ENCODE results near the gene CPLX4.

CPLX4 gene

GRCh38 chr18:59300676-59301285 is 17.7 kb downstream of the CPLX4 start:
- Histone ChIP-seq H3K27ac (ENCODE audit: low read length) (no peak overlapping the region), H2AFZ (ENCODE audit: low read depth, low read length) (no peak overlapping the region), H3K4me2 (ENCODE audit: insufficient read depth, low read length) (no peak overlapping the region), H3K9ac (ENCODE audit: low read depth, low read length) (no peak overlapping the region), H3K4me3 (ENCODE audit: low read depth in 1 of 2, low read length in 2 of 2) (no peak overlapping the region), H4K20me1 (ENCODE audit: insufficient read depth, low read length) (no peaks in the 10 kb centered on the region), H3K27me3 (ENCODE audit: insufficient read depth, low read length, poor library complexity) (peaks cover 10% of the 10 kb centered on the region), H3K79me2 (ENCODE audit: insufficient read depth, low read length) (no peaks in the 10 kb centered on the region), H3K9me3 (ENCODE audit: insufficient read depth, low read length, severe bottlenecking) (no peaks in the 10 kb centered on the region), H3K4me1 (ENCODE audit: insufficient read depth, low read length) (no peaks in the 10 kb centered on the region), H3K36me3 (ENCODE audit: insufficient read depth, low read length) (no peaks in the 10 kb centered on the region)
- no peak for DNase-seq
- no peak for ATAC-seq (ENCODE audit: insufficient read depth, low read depth)
- TF ChIP-seq CTCF (IDR thresholded peaks at IDR 0.05; ENCODE audit: borderline replicate concordance, extremely low read depth, low read length, poor library complexity, severe bottlenecking) (no peak), EZH2 (IDR thresholded peaks at IDR 0.05; ENCODE audit: borderline replicate concordance, low read depth, low read length, severe bottlenecking) (no peak)

GRCh38 chr18:59298871-59299270 is 19.6 kb downstream of the CPLX4 start:
- TF ChIP-seq CTCF (IDR thresholded peaks at IDR 0.05; ENCODE audit: borderline replicate concordance, extremely low read depth, low read length, poor library complexity, severe bottlenecking) = no peak
- no peak for TF ChIP-seq EZH2 (IDR thresholded peaks at IDR 0.05; ENCODE audit: borderline replicate concordance, low read depth, low read length, severe bottlenecking)
- H3K4me3 ChIP-seq (ENCODE audit: low read depth in 1 of 2, low read length in 2 of 2) = no peak overlapping the region
- no peak overlapping the region for H3K27ac ChIP-seq (ENCODE audit: low read length)
- no peaks in the 10 kb centered on the region for H3K36me3 ChIP-seq (ENCODE audit: insufficient read depth, low read length)
- H2AFZ ChIP-seq (ENCODE audit: low read depth, low read length) = no peak overlapping the region
- no peak for ATAC-seq (ENCODE audit: insufficient read depth, low read depth)
- H3K79me2 ChIP-seq (ENCODE audit: insufficient read depth, low read length) = no peaks in the 10 kb centered on the region
- no peaks in the 10 kb centered on the region for H4K20me1 ChIP-seq (ENCODE audit: insufficient read depth, low read length)
- H3K9ac ChIP-seq (ENCODE audit: low read depth, low read length) = no peak overlapping the region
- H3K4me1 ChIP-seq (ENCODE audit: insufficient read depth, low read length) = no peaks in the 10 kb centered on the region
- H3K9me3 ChIP-seq (ENCODE audit: insufficient read depth, low read length, severe bottlenecking) = no peaks in the 10 kb centered on the region
- no peak for DNase-seq
- H3K4me2 ChIP-seq (ENCODE audit: insufficient read depth, low read length) = no peak overlapping the region
- peaks cover 5% of the 10 kb centered on the region for H3K27me3 ChIP-seq (ENCODE audit: insufficient read depth, low read length, poor library complexity)

GRCh38 chr18:59293317-59293716 is 25.1 kb downstream of the CPLX4 start:
- Histone ChIP-seq H3K27ac (ENCODE audit: low read length) (no peak overlapping the region), H3K4me1 (ENCODE audit: insufficient read depth, low read length) (no peaks in the 10 kb centered on the region), H3K4me2 (ENCODE audit: insufficient read depth, low read length) (no peak overlapping the region), H3K9ac (ENCODE audit: low read depth, low read length) (no peak overlapping the region), H2AFZ (ENCODE audit: low read depth, low read length) (no peak overlapping the region), H3K79me2 (ENCODE audit: insufficient read depth, low read length) (no peaks in the 10 kb centered on the region), H3K4me3 (ENCODE audit: low read depth in 1 of 2, low read length in 2 of 2) (no peak overlapping the region), H3K9me3 (ENCODE audit: insufficient read depth, low read length, severe bottlenecking) (no peaks in the 10 kb centered on the region), H3K27me3 (ENCODE audit: insufficient read depth, low read length, poor library complexity) (peaks cover 7% of the 10 kb centered on the region), H3K36me3 (ENCODE audit: insufficient read depth, low read length) (no peaks in the 10 kb centered on the region), H4K20me1 (ENCODE audit: insufficient read depth, low read length) (no peaks in the 10 kb centered on the region)
- ATAC-seq (ENCODE audit: insufficient read depth, low read depth) = no peak
- no peak for DNase-seq
- TF ChIP-seq EZH2 (IDR thresholded peaks at IDR 0.05; ENCODE audit: borderline replicate concordance, low read depth, low read length, severe bottlenecking) (no peak), CTCF (IDR thresholded peaks at IDR 0.05; ENCODE audit: borderline replicate concordance, extremely low read depth, low read length, poor library complexity, severe bottlenecking) (no peak)
